ELR (cell line): Measurements from ENCODE around the gene GPR4.

ENCODE experiments used
- DNase-seq: peaks from one replicate; pipeline ENCODE4 v3.0.0-alpha.2; 2015; ENCODE audit warnings: low read depth

Gene GPR4

DNA sequence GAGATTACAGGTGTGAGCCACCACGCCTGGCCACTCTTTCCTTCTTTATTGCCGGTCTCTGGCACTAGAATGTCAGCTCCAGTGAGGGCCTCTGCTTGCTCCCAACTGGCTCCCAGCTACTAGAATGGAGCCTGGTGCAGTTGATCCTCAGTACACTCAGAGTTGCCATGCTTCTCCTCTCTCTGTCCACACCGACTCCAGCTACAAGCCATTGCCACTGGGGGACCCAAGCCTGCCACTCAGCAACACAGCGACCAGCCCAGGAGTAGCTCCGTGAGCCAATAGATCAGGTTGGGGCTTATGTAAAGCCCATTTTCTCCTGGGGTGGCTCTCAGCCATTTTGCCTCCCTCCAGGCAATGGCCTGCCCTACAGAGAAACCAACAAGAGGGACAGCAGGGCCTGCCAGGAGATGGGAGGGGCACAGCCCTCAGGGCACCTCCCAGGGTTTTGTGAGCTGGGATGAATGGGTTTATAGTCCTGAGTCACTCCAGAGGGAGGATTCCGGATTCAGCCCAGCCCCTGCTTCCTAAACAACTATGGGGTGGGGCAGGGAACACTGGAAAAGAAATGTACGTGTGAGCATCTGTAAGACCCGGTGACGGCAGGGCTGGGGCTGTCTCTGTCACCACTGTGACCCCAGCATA, 53.9 kb downstream of the GPR4 start:
- peak; percentile 80 for DNase-seq

- no peak for DNase-seq
These were observed 54.7 kb downstream of the GPR4 start for GRCh38 chr19:45547211-45547770.

GRCh38 chr19:45542234-45542668, 59.8 kb downstream of the GPR4 start:
- no peak for DNase-seq
